SK-N-SH (cell line): ENCODE data around the gene ABI3. TPM values are rescaled to one million over a fixed set of nuclear protein-coding genes. Genes with fewer than 3 reads are reported as not detected.

Experiments
- CTCF ChIA-PET: fragments of 300-600, 350-600 bp; formaldehyde crosslinking; extraction: SDS; loops from one replicate; lab custom pipeline; 2021; lab: Yijun Ruan, JAX
- POLR2A ChIA-PET: fragments of 350-600 bp; sonication (Branson Sonifier 250); formaldehyde crosslinking; extraction: SDS; loops from one replicate; lab custom pipeline; 2020; ENCODE audit warnings: antibody characterized with exemption, inconsistent platforms; lab: Yijun Ruan, JAX
- DNase-seq: peaks from one replicate; pipeline ENCODE4 v3.0.0; 2012
- H2AFZ ChIP-seq: fragments of 200-600 bp; sonication (generic); 2 replicates; pipeline ENCODE4 v1.8.1; 2016; ENCODE audit warnings: antibody characterized with exemption, mild to moderate bottlenecking, low read depth
- H3F3A ChIP-seq: fragments of 200-600 bp; sonication (generic); replicated peaks from 2 replicates; pipeline ENCODE3; 2016; ENCODE audit warnings: antibody characterized with exemption, mild to moderate bottlenecking; ENCODE audit not compliant: insufficient read depth
- H3K27ac ChIP-seq, 2 experiments: fragments of 200-500 bp in 1 of 2; fragments of 200-600 bp in 1 of 2; sonication (Bioruptor generic) in 1 of 2; sonication (generic), shearing (Covaris generic) in 1 of 2; 2 replicates each; pipeline versions ENCODE4 v1.5.1 to v1.6.1; 2014 to 2016; ENCODE audit warnings: low read depth in 2 of 2, inconsistent platforms in 1 of 2, low read length in 1 of 2, mild to moderate bottlenecking in 1 of 2, mixed read lengths in 1 of 2
- H3K27me3 ChIP-seq: fragments of 200-600 bp; sonication (generic), shearing (Covaris generic); 2 replicates; pipeline ENCODE4 v1.6.1; 2016; ENCODE audit warnings: mixed run types; ENCODE audit not compliant: insufficient read depth
- H3K36me3 ChIP-seq, 2 experiments: fragments of 200-500 bp in 1 of 2; fragments of 200-600 bp in 1 of 2; sonication (Bioruptor generic) in 1 of 2; sonication (generic) in 1 of 2; replicated peaks in 1 of 2; 2 replicates each; pipeline versions ENCODE3 to v1.5.1; 2014 to 2016; ENCODE audit warnings: low read length in 1 of 2, mild to moderate bottlenecking in 1 of 2; ENCODE audit not compliant: insufficient read depth in 2 of 2, control insufficient read depth in 1 of 2
- H3K4me1 ChIP-seq, 2 experiments: fragments of 200-500 bp in 1 of 2; fragments of 200-600 bp in 1 of 2; sonication (Bioruptor generic) in 1 of 2; sonication (generic), shearing (Covaris generic) in 1 of 2; 2 replicates each; pipeline versions ENCODE4 v1.5.1 to v1.6.1; 2014 to 2016; ENCODE audit warnings: low read depth in 1 of 2, low read length in 1 of 2, mixed run types in 1 of 2; ENCODE audit not compliant: insufficient read depth in 2 of 2, control insufficient read depth in 1 of 2
- H3K4me2 ChIP-seq: fragments of 200-600 bp; sonication (generic), shearing (Covaris generic); 2 replicates; pipeline ENCODE4 v1.6.1; 2017; ENCODE audit warnings: mixed run types
- H3K4me3 ChIP-seq, 2 experiments: fragments of 200-500 bp in 1 of 2; fragments of 200-600 bp in 1 of 2; sonication (Bioruptor generic) in 1 of 2; sonication (generic), shearing (Covaris generic) in 1 of 2; 2 replicates each; pipeline versions ENCODE4 v1.5.1 to v1.8.1; 2014 to 2016; ENCODE audit warnings: low read depth in 2 of 2, inconsistent platforms in 1 of 2, low read length in 1 of 2, mild to moderate bottlenecking in 1 of 2, mixed read lengths in 1 of 2, moderate library complexity in 1 of 2
- H3K79me2 ChIP-seq: fragments of 200-600 bp; sonication (generic); 2 replicates; pipeline ENCODE4 v1.8.1; 2017; ENCODE audit warnings: mild to moderate bottlenecking; ENCODE audit not compliant: insufficient read depth
- H3K9ac ChIP-seq: fragments of 200-600 bp; sonication (generic); 2 replicates; pipeline ENCODE4 v1.6.1; 2017; ENCODE audit warnings: mixed run types
- H3K9me2 ChIP-seq: fragments of 200-600 bp; sonication (generic); 2 replicates; pipeline ENCODE4 v1.6.1; 2017; ENCODE audit warnings: mixed run types
- H3K9me3 ChIP-seq: fragments of 200-600 bp; sonication (generic); 2 replicates; pipeline ENCODE4 v1.6.1; 2017; ENCODE audit warnings: mixed run types, mild to moderate bottlenecking, moderate library complexity
- H4K20me1 ChIP-seq: fragments of 200-600 bp; sonication (generic); 2 replicates; pipeline ENCODE4 v1.6.1; 2017; ENCODE audit warnings: mild to moderate bottlenecking, mixed run types; ENCODE audit not compliant: insufficient read depth
- CHD2 ChIP-seq: fragments of 150-350 bp; IDR thresholded peaks from 2 replicates; pipeline ENCODE4 v1.6.1; 2018; ENCODE audit warnings: low read length; ENCODE audit not compliant: partially characterized antibody
- CTCF ChIP-seq: fragments of 200-600 bp; sonication (generic); IDR thresholded peaks from 2 replicates; pipeline ENCODE4 v1.6.1; 2017; ENCODE audit warnings: antibody characterized with exemption, mild to moderate bottlenecking, moderate library complexity
- ELF1 ChIP-seq: IDR thresholded peaks from 2 replicates; pipeline ENCODE4 v1.4.0; 2012
- EP300 ChIP-seq, 2 experiments: IDR thresholded peaks; 2 replicates each; pipeline versions ENCODE4 v1.4.0 to v1.6.1; 2012; ENCODE audit warnings: borderline replicate concordance in 1 of 2, low read depth in 1 of 2, low read length in 1 of 2
- EZH2phosphoT487 ChIP-seq: fragments of 200-600 bp; sonication (generic); IDR thresholded peaks from 2 replicates; pipeline ENCODE4 v1.6.1; 2017; ENCODE audit warnings: low read depth, mixed run types, mild to moderate bottlenecking, antibody characterized with exemption, moderate library complexity, borderline replicate concordance
- FOSL2 ChIP-seq: IDR thresholded peaks from 2 replicates; pipeline ENCODE4 v1.4.0; 2012; ENCODE audit warnings: low read depth, mild to moderate bottlenecking, moderate library complexity, borderline replicate concordance
- FOXJ3 ChIP-seq: sonication (generic); formaldehyde crosslinking; IDR thresholded peaks from 2 replicates; pipeline ENCODE4 v1.5.1; 2020; ENCODE audit warnings: mild to moderate bottlenecking, missing genetic modification reagents
- FOXM1 ChIP-seq: IDR thresholded peaks from 2 replicates; pipeline ENCODE4 v1.4.0; 2012; ENCODE audit warnings: low read depth, mild to moderate bottlenecking
- GABPA ChIP-seq: IDR thresholded peaks from 2 replicates; pipeline ENCODE4 v1.4.0; 2012; ENCODE audit warnings: low read depth, mild to moderate bottlenecking
- GATA2 ChIP-seq: sonication (generic); formaldehyde crosslinking; IDR thresholded peaks from 2 replicates; pipeline ENCODE4 v1.5.0; 2020; ENCODE audit warnings: mild to moderate bottlenecking, missing genetic modification reagents
- JUND ChIP-seq: IDR thresholded peaks from 2 replicates; pipeline ENCODE4 v1.4.0; 2012
- MXI1 ChIP-seq: IDR thresholded peaks from 2 replicates; pipeline ENCODE4 v1.6.1; 2012; ENCODE audit warnings: mild to moderate bottlenecking, low read depth, low read length, improper control_type of control experiment
- NFIC ChIP-seq: IDR thresholded peaks from 2 replicates; pipeline ENCODE4 v1.4.0; 2012; ENCODE audit warnings: borderline replicate concordance
- NRF1 ChIP-seq: IDR thresholded peaks from 2 replicates; pipeline ENCODE4 v1.6.1; 2012; ENCODE audit warnings: low read depth, mild to moderate bottlenecking, low read length
- RFX5 ChIP-seq: IDR thresholded peaks from 2 replicates; pipeline ENCODE4 v1.6.1; 2012; ENCODE audit warnings: mild to moderate bottlenecking, improper control_type of control experiment, low read length
- SMC3 ChIP-seq: IDR thresholded peaks from 2 replicates; pipeline ENCODE4 v1.6.1; 2012; ENCODE audit warnings: low read depth, low read length, improper control_type of control experiment
- TCF12 ChIP-seq: IDR thresholded peaks from 2 replicates; pipeline ENCODE4 v1.4.0; 2012
- USF2 ChIP-seq: fragments of 150-350 bp; IDR thresholded peaks from 2 replicates; pipeline ENCODE4 v1.6.1; 2017; ENCODE audit warnings: antibody characterized with exemption, low read length, low read depth, borderline replicate concordance
- YY1 ChIP-seq: IDR thresholded peaks from 2 replicates; pipeline ENCODE4 v1.4.0; 2012; ENCODE audit warnings: low read depth, mild to moderate bottlenecking
- WGBS: methylation state at CpG from one replicate; pipeline ENCODE4 v1.1.6; 2017; ENCODE audit warnings: low lambda C conversion rate; 5-methylcytosine and 5-hydroxymethylcytosine counted together
- polyA plus RNA-seq, 3 experiments: library from polyadenylated mRNA; depleted of rRNA; stranded (reverse); fragments of >200 nt; gene quantifications; 2 replicates each; pipeline ENCODE4 v1.2.3, GENCODE V29; 2012
- TF ChIP-seq, protein P1 (sequence below): IDR thresholded peaks from 2 replicates; pipeline ENCODE4 v1.4.0; 2012; ENCODE audit warnings: low read depth
- TF ChIP-seq, protein P2 (sequence below): IDR thresholded peaks from 2 replicates; pipeline ENCODE4; 2012

The ABI3 gene
- polyA plus RNA-seq, 1 of the 3 experiments (the other 2 are of a cell fraction), result 4.7 TPM

- no peak overlapping the region for H3K4me3 ChIP-seq
- CTCF ChIA-PET, result interaction anchor here (8.6 kb wide), 1 partner anchor 31 kb away, joined by 77 read pairs; the partner anchor contains the start of gene PHOSPHO1
- TF ChIP-seq FOXM1, result no peak
- no peak for TF ChIP-seq FOXJ3
- no peak for TF ChIP-seq YY1
- no peak for TF ChIP-seq JUND
- TF ChIP-seq ELF1, result no peak
- no peak for TF ChIP-seq GATA2 (CRISPR knock-in tag)
- no peak for TF ChIP-seq CTCF
- no peak for TF ChIP-seq NFIC
- TF ChIP-seq, protein P1, sequence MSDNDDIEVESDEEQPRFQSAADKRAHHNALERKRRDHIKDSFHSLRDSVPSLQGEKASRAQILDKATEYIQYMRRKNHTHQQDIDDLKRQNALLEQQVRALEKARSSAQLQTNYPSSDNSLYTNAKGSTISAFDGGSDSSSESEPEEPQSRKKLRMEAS, result no peak
- no peak for TF ChIP-seq MXI1
- no peak for TF ChIP-seq RFX5
- TF ChIP-seq TCF12, result no peak
- no peak for TF ChIP-seq FOSL2
- TF ChIP-seq GABPA, result no peak
- no peak for TF ChIP-seq NRF1
- no peak for TF ChIP-seq CHD2
- H3K9me3 ChIP-seq, result no peaks in the 10 kb centered on the region
- no peak overlapping the region for H2AFZ ChIP-seq
- peaks cover 27% of the 10 kb centered on the region for H3F3A ChIP-seq
- H3K9me2 ChIP-seq, result no peaks in the 10 kb centered on the region
- WGBS, result 59% methylated on average over 4 of the region's 4 CpGs
- no peak overlapping the region for H3K27ac ChIP-seq
- H3K4me2 ChIP-seq, result no peak overlapping the region
- peaks cover 0 to 2% of the 10 kb centered on the region in 2 experiments; a peak in 2 of 4 replicates for H3K4me1 ChIP-seq
- POLR2A ChIA-PET, result no interaction called here
- H3K9ac ChIP-seq, result no peak overlapping the region
- no peaks in the 10 kb centered on the region for H3K27me3 ChIP-seq
- no peaks in the 10 kb centered on the region for H4K20me1 ChIP-seq
- no peaks in the 10 kb centered on the region for H3K36me3 ChIP-seq
- no peaks in the 10 kb centered on the region for H3K79me2 ChIP-seq
- DNase-seq, result no peak
These were observed 14.8 kb upstream of the ABI3 start for GRCh38 chr17:49195751-49196150.

GRCh38 chr17:49196520-49196919 lies 14.0 kb upstream of the ABI3 start:
- Histone ChIP-seq H3K4me1 (no peaks in the 10 kb centered on the region; a peak in 2 of 4 replicates), H3K4me2 (no peak overlapping the region), H3F3A (peaks cover 27% of the 10 kb centered on the region), H2AFZ (no peak overlapping the region), H4K20me1 (no peaks in the 10 kb centered on the region), H3K27ac (no peak overlapping the region), H3K9me2 (no peaks in the 10 kb centered on the region), H3K9ac (no peak overlapping the region), H3K36me3 (no peaks in the 10 kb centered on the region), H3K9me3 (no peaks in the 10 kb centered on the region), H3K27me3 (no peaks in the 10 kb centered on the region), H3K4me3 (no peak overlapping the region), H3K79me2 (no peaks in the 10 kb centered on the region)
- TF ChIP-seq JUND (no peak), ELF1 (no peak), NRF1 (no peak), EP300 (IDR thresholded peaks at IDR 0.05; ENCODE audit: borderline replicate concordance in 1 of 2, low read depth in 1 of 2, low read length in 1 of 2) (no peak), EZH2phosphoT487 (no peak), RFX5 (no peak), GATA2 (CRISPR knock-in tag) (no peak), NFIC (no peak), CTCF (no peak), FOSL2 (no peak), FOXM1 (no peak), USF2 (no peak), TCF12 (no peak), SMC3 (no peak), FOXJ3 (no peak), CHD2 (no peak)
- TF ChIP-seq, protein P1, result no peak
- TF ChIP-seq, protein P2, sequence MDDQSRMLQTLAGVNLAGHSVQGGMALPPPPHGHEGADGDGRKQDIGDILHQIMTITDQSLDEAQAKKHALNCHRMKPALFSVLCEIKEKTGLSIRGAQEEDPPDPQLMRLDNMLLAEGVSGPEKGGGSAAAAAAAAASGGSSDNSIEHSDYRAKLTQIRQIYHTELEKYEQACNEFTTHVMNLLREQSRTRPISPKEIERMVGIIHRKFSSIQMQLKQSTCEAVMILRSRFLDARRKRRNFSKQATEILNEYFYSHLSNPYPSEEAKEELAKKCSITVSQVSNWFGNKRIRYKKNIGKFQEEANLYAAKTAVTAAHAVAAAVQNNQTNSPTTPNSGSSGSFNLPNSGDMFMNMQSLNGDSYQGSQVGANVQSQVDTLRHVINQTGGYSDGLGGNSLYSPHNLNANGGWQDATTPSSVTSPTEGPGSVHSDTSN, result no peak
- DNase-seq, result no peak
- ChIA-PET POLR2A (no interaction called here), CTCF (interaction anchor here (1.5 to 8.6 kb wide), 3 partner anchors 16 to 31 kb away, joined by 4 to 77 read pairs (median 4); partner anchors contain the start of gene PHOSPHO1)
- 65% methylated on average over 3 of the region's 3 CpGs for WGBS
